Measurements from ENCODE around the gene ZMYND8.
"Not testable (repeated sequence)": the region's sequence is repeated elsewhere in the genome, so short reads cannot be mapped to it uniquely, and the experiment has no call there.

ZMYND8 gene

GRCh38 chr20:47356526-47357295, at the start of gene ZMYND8:
TSS of gene ZMYND8 (minus strand) at chr20:47356699. CDS start at chr20:47356670, 29 bp downstream.
- FAIRE-seq = no peak

GRCh38 chr20:47405775-47406325, 49.4 kb upstream of the ZMYND8 start:
- no peak for FAIRE-seq

DNA sequence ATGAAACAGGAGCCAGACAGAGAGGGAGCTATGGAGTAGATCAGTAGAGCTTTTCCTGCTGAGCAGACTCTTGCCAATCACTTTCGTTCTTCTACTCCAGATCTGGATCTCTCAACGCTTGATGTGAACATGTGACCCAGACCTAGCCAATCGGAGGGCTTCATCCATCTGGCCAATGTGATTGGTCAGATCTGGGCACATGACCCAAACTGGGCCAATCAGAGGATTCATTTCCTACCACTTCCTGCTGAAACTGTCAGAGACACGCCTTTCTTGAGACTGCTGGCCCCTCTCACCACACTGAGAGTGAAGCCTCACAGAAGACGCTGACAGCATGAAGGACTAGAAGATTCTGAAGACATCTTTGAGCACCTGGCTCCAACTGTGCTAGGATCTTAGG, 44.2 kb upstream of the ZMYND8 start:
- FAIRE-seq = no peak

- FAIRE-seq = no peak
Observed at GRCh38 chr20:47397652-47398301, 41.3 kb upstream of the ZMYND8 start.

GRCh38 chr20:47396762-47397476, 40.4 kb upstream of the ZMYND8 start:
- no peak for FAIRE-seq

DNA sequence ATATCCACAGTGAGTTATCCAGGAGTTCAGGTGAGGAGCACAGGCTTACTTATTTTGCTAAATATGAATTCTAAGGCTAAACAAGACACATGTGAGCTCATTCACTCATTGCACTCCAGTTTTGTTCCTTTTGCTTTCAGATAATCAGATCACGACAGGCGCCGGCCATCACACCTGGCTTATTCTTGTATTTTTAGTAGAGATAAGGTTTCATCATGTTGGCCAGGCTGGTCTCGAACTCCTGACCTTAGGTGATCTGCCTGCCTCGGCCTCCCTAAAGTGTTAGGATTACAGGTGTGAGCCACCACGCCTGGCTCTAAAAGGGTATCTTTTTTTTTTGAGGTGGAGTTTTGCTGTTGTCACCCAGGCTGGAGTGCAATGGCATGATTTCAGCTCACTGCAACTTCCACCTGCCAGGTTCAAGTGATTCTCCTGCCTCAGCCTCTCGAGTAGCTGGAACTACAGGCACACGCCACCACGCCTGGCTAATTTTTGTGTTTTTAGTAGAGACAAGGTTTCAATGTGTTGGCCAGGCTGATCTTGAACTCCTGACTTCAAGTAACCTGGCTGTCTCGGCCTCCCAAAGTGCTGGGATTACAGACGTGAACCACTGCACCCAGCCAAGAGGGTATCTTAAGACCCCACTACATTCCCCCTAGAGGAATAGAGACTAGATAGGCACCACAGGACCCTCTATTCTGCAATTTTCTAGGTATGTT, 37.5 kb upstream of the ZMYND8 start:
- not testable (repeated sequence) for FAIRE-seq

DNA sequence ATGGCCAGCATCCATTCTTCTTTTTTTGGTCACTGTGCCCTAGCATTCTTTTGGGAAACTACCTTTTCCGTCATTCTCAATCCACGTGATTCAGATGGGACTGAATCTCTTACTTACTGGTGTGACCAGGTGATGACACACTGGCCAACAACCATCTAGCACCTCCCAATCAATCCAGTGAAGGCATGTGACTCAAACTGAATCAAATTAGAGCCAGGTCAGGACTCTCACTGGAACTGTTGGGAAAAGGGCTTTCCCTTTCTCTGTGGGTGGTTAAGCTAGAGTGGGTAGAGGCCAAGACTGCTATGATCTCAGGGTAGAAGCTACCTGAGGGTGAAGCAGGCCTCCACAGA, 36.2 kb upstream of the ZMYND8 start:
- FAIRE-seq = no peak

DNA sequence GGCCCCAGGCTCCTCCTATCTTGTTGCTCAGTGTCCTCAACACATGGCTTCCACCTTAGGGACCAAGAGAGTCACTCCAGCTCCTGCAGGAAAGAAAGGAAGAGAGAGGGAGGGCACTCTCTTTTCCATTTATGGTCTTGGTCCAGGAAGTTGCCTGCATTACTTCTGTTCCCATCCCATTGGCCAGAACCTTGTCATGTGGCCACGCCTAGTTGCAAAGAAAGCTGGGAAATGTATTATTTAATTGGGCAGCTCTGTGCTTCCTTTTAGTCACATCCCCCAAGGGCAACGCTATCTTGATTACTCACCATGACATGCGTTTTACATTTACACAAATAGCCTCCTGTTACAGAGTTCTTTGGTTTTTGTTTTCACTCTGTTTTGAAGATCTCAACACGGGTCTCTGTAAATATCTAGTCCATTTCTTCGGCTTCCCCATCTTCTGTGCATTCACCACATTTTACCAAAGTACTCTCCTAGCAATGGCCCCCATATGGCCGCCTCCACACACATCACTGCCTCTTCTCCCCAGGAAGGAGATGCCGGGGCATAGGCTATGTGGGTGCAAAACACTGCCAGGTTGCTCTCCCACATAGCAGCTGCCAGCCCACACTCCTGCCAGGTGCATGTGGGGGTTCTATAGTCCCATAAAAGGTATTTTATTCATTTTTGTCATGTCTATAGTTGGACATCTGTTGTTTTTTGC, 35.7 kb upstream of the ZMYND8 start:
- no peak for FAIRE-seq

DNA sequence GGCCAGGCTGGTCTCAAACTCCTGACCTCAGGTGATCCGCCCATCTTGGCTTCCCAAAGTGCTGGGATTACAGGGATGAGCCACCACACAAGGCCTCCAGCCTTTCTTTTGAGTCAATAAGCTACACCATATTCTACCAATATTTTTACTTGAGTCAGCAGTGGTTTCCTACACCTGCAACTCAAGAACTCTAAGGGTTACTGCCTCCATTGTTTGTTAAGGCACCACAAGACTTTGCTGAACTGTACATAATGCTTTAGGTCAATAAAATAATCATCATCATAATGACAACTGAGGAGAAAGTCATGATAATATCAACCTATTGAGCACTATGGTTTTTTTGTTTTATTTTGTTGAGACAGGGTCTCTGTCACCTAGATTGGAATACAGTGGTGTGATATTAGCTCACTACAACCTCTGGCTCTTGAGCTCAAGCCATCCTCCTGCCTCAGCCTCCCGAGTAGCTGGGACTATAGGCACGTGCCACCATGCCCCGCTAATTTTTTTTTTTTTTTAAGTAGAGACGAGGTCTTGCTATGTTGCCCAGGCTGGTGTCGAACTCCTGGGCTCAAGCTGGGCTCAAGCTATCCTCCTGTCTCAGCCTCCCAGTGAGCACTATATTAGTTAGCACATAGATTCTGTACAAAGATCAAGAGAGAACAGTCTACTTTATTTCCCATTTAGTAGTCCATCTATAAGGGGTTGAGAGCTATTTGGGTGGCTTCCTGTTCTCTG, 34.9 kb upstream of the ZMYND8 start:
- no peak for FAIRE-seq

GRCh38 chr20:47389867-47390347, 33.4 kb upstream of the ZMYND8 start:
- no peak for FAIRE-seq

- not testable (repeated sequence) for FAIRE-seq
Observed at GRCh38 chr20:47385968-47386367, 29.5 kb upstream of the ZMYND8 start.

DNA sequence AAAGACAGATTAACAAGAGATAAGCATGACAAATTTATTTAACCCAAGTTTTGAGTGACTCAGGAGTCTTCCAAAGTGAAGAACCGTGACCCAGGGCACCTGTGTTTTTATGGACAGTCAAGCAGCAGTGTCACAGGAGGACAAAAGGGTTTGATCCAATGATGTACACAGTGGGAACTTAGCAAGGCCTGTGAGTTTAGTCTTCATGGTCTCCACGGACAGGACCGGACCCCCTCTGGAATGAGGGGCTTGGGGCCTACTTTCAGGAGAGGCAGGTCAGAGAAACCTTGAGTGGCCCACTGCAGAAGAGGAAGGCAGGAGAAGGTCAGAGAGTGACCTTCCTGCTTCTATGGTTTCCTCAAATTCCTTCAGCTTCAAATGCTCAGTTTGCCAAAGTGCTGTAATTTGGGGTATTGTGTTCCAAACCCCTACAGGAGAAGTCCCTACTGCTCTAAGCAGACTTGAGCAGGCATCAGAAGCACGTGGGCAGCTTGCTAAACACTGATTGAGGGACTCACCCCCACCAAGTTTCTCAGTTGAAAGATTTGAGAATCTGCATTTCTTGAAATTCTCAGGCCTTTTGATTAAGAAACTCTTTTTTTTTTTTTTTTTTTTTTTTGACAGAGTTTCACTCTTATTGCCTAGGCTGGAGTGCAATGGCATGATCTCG, 26.4 kb upstream of the ZMYND8 start:
- FAIRE-seq = no peak

DNA sequence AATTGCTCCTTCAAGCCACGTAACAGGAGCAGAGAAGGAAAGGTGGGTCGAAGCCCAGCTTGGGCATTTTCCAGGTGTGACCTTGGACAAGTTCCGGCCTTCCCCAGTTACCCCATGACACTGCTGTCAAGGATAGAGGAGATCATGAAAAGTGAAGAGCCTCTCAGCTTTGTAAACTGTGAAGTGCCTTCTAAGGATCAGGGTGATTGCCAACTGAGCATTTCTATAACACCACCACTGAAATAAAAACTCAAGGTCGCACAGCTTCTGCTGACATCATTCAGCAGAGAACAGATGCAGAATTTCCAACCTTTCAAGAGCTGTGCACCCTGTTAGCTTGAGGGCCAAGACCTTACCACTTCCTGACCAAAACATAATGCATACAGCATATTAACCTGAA, 24.0 kb upstream of the ZMYND8 start:
- no peak for FAIRE-seq

DNA sequence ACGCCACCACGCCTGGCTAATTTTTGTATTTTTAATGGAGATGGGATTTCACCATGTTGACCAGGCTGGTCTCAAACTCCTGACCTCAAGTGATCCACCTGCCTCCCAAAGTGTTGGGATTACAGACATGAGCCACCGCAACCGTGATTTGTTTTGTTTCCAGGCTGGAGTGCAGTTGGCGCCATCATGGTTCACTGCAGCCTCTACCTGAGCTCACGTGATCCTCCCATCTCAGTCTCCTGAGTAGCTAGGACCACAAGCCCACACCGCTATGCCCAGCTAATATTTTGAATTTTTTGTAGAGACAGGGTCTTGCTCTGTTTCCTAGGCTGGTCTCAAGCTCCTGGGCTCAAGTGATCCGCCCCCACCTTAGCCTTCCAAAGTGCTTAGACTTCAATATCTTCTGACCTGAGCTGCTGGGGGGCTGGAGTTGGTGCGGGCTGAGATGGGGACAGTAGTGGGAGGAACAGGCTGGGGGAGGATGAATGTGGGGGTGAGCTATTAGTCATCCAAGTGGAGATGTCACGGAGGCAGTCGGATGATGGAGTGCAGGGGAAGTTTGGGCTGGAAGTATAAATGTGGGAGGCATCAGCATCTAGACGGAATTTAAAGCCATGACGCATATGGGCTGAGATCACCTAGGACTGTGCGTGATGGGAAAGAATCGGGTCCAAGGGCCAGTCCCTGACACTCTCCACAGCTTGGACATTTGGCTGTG, 23.1 kb upstream of the ZMYND8 start:
- FAIRE-seq = no peak

GRCh38 chr20:47377122-47377722, 20.7 kb upstream of the ZMYND8 start:
- no peak for FAIRE-seq

- FAIRE-seq = not testable (repeated sequence)
Observed at GRCh38 chr20:47376096-47376643, 19.7 kb upstream of the ZMYND8 start.

DNA sequence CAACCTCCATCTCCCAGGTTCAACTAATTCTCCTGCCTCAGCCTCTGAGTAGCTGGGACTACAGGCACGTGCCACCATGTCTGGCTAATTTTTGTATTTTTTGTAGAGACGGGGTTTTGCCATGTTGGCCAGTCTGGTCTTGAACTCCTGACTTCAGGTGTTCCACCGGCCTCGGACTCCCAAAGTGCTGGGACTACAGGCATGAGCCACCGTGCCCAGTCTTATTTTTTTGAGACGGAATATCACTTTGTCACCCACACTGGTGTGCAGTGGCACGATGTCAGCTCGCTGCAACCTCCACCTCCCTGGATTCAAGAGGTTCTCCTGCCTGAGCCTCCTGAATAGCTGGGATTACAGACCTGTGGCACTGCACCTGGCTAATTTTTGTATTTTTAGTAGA, 17.6 kb upstream of the ZMYND8 start:
- FAIRE-seq = not testable (repeated sequence)

- no peak for FAIRE-seq
Observed at GRCh38 chr20:47373206-47373733, 16.8 kb upstream of the ZMYND8 start.

All from colon (tissue), 2 donors.